Heart left ventricle (tissue), 16 donors: ENCODE measurements around the gene SLC34A3. TPM values are rescaled to one million over a fixed set of nuclear protein-coding genes. Genes with fewer than 3 reads are reported as not detected.

Experiments
- ATAC-seq, 4 donors: fragments of 200-7000 bp; cut with Tn5 transposase; one replicate each; pipeline ENCODE4 v1.9.1; 2020 to 2022; ENCODE audit warnings: moderate library complexity in 4 of 4, mild to moderate bottlenecking in 3 of 4, moderate number of reproducible peaks in 1 of 4
- DNase-seq, 5 donors: peaks; one replicate each; pipeline ENCODE4 v3.0.0-alpha.2; 2020
- H3K27ac ChIP-seq, 12 donors: fragments of 200-600 bp; sonication (generic) in 4 of 12; one replicate each; pipeline versions ENCODE4 v1.5.0 to v1.8.0; 2016 to 2022; ENCODE audit warnings: mild to moderate bottlenecking in 2 of 12
- H3K27me3 ChIP-seq, 9 donors: fragments of 200-600 bp; sonication (generic) in 2 of 9; one replicate each; pipeline versions ENCODE4 v1.5.1 to v1.8.0; 2016 to 2022; ENCODE audit warnings: mild to moderate bottlenecking in 3 of 9
- H3K36me3 ChIP-seq, 9 donors: fragments of 200-600 bp; sonication (generic) in 2 of 9; one replicate each; pipeline versions ENCODE4 v1.5.0 to v1.8.0; 2018 to 2022; ENCODE audit warnings: mild to moderate bottlenecking in 2 of 9
- H3K4me1 ChIP-seq, 12 donors: fragments of 200-600 bp; sonication (generic) in 4 of 12; one replicate each; pipeline versions ENCODE4 v1.5.0 to v1.8.0; 2016 to 2022; ENCODE audit warnings: mild to moderate bottlenecking in 3 of 12
- H3K4me3 ChIP-seq, 12 donors: fragments of 200-600 bp; sonication (generic) in 4 of 12; one replicate each; pipeline versions ENCODE4 v1.5.0 to v1.8.0; 2017 to 2022; ENCODE audit warnings: mild to moderate bottlenecking in 9 of 12, moderate library complexity in 4 of 12
- H3K9me3 ChIP-seq, 12 donors: fragments of 200-600 bp; sonication (generic) in 4 of 12; one replicate each; pipeline versions ENCODE4 v1.5.0 to v1.8.0; 2016 to 2022; ENCODE audit warnings: mild to moderate bottlenecking in 1 of 12
- CTCF ChIP-seq, 12 donors: fragments of 200-600 bp; sonication (generic) in 4 of 12; IDR thresholded peaks; one replicate each; pipeline versions ENCODE4 v1.5.0 to v1.8.0; 2018 to 2022; ENCODE audit warnings: antibody characterized with exemption in 12 of 12, mild to moderate bottlenecking in 5 of 12
- POLR2A ChIP-seq, 2 donors: fragments of 450-650 bp; IDR thresholded peaks; one replicate each; pipeline ENCODE4 v1.6.1; 2017; ENCODE audit warnings: antibody characterized with exemption in 2 of 2, mild to moderate bottlenecking in 2 of 2, moderate library complexity in 2 of 2
- WGBS, 4 donors: extraction: QIAGEN DNeasy Blood & Tissue Kit in 2 of 4; methylation state at CpG; one replicate each; pipeline versions ENCODE4 v1.1.5 to v1.1.7; 2013 to 2018; 5-methylcytosine and 5-hydroxymethylcytosine counted together
- intact Hi-C, 10 donors: fragments of 100-400 bp; cut with DNase I; formaldehyde crosslinking; loops; one replicate each; pipeline versions ENCODE4 v1.11.1 to v1.14.2; 2022
- long read RNA-seq, 3 donors: library from polyadenylated mRNA; unstranded; transcript quantifications; one replicate each; pipeline ENCODE4 v2.0.0, GENCODE V29; 2020 to 2021
- polyA plus RNA-seq, 2 donors: library from polyadenylated mRNA; stranded (reverse); fragments of 200-250 nt; gene quantifications; one replicate each; pipeline ENCODE4 v1.2.3, GENCODE V29; 2013
- total RNA-seq, 9 donors: library from RNA; depleted of rRNA in 2 of 9; stranded (reverse); fragments of >200 nt in 2 of 9; fragmentation: NEBNext Ultra II Directional in 3 of 9; extraction: Animal tissue kit (Norgen Biotek cat#: 25700) in 3 of 9; gene quantifications; one replicate each; pipeline versions ENCODE4 v1.1.0 to v1.2.4, GENCODE V29; 2016 to 2023
- donor health status: ischemic (EF 13 %, LVEDD 7.1; RV severe dilation, severe dysfunction).
- donor health status: healthy with polysubstance abuse.
- donor health status: DM: no; HTN: yes; CAD: no.
- donor health status: DM: no; HTN: no; CAD: no.
- donor health status: ischemic (EF 25% LVEDD 6.9; RV normal size, moderate dysfunction).
- donor health status: ischemic (EF 25% LVEDD 5.7; RV mildly dilated, moderate dysfunction).
- donor health status: healthy.
- donor health status: DM: yes; HTN: yes; CAD: no.
- donor health status: ischemic (EF 35%, LVEDD 5.7; RV mildly dilated, moderate dysfunction).
- donor health status: nonischemic (EF 11% LVEDD 7.7; RV severe dilation, severe dysfunction).
- donor health status: DM: yes; HTN: yes; CAD: no.
- donor health status: PGD.
- donor health status: ischemic (EF 29% LVEDD 5.4; RV normal size, mild dysfunction).
- donor health status: nonischemic (EF 23%, LVEDD 6.1; RV moderate dilation, normal function).

The SLC34A3 gene
- total RNA-seq: not detected
- polyA plus RNA-seq: not detected
- long read RNA-seq, donor 1: 0 reads
- long read RNA-seq, donor 2, partial matches to known transcripts: 0 of 3 reads
- long read RNA-seq, donor 2, other reads (novel, unspliced or antisense): 3 of 3 reads
- long read RNA-seq, donor 3: 0 reads

GRCh38 chr9:137230705-137231371 lies at the start of gene SLC34A3:
Gene SLC34A3 (plus strand): TSS chr9:137230901. CDS start chr9:137231703, 802 bp downstream.
- Histone ChIP-seq H3K27ac (no peak within 1 kb of the TSS), H3K27me3 (peaks cover 8 to 56% (median 38%) of the 10 kb centered on the region in 9 donors), H3K4me3 (no peak within 1 kb of the TSS), H3K4me1 (peaks cover 0 to 7% (median 2%) of the 10 kb centered on the region in 12 donors), H3K36me3 (no peaks in the 10 kb centered on the region), H3K9me3 (no peaks in the 10 kb centered on the region)
- intact Hi-C loops: loop anchor here in 1 of 10 donors (10.0 kb wide), 1 partner anchor 446 kb away; no protein-coding TSS in a partner anchor
- no peak for TF ChIP-seq CTCF (IDR thresholded peaks at IDR 0.05)
- TF ChIP-seq POLR2A (IDR thresholded peaks at IDR 0.05): no peak
- ATAC-seq (no peak), DNase-seq (no peak)
- WGBS, 4 donors: 52 to 62% (median 61%) methylated on average over 9 to 14 of the region's 14 CpGs

- Histone ChIP-seq H3K27me3 (no peaks in the 10 kb centered on the region), H3K4me3 (no peak overlapping the region), H3K9me3 (no peaks in the 10 kb centered on the region), H3K36me3 (peaks cover 0 to 94% (median 68%) of the 10 kb centered on the region in 9 donors), H3K27ac (no peak overlapping the region), H3K4me1 (peaks cover 0 to 21% (median 7%) of the 10 kb centered on the region in 12 donors)
- no peak for TF ChIP-seq POLR2A (IDR thresholded peaks at IDR 0.05)
- no peak for TF ChIP-seq CTCF (IDR thresholded peaks at IDR 0.05)
- ATAC-seq: no peak
- WGBS, 4 donors: 90 to 96% (median 95%) methylated on average over 21 to 22 of the region's 22 CpGs
- intact Hi-C loops: loop anchor here in 4 of 10 donors (10.0 kb wide), 2 partner anchors 57 to 67 kb away; partner anchors contain the start of gene DPP7 (in 1 of the 4)
- no peak for DNase-seq
Observed at GRCh38 chr9:137181680-137182079, 49.0 kb upstream of the SLC34A3 start.

GRCh38 chr9:137182836-137183235 lies 47.9 kb upstream of the SLC34A3 start:
- no peak for ATAC-seq

More at GRCh38 chr9:137182836-137183235, 47.9 kb upstream of the SLC34A3 start:
- 86 to 96% (median 92%) methylated on average over 12 to 17 of the region's 17 CpGs for WGBS, 4 donors
- Histone ChIP-seq H3K9me3 (no peaks in the 10 kb centered on the region), H3K27ac (no peak overlapping the region), H3K36me3 (peaks cover 0 to 87% (median 64%) of the 10 kb centered on the region in 9 donors), H3K4me1 (peaks cover 7 to 33% (median 19%) of the 10 kb centered on the region in 12 donors), H3K27me3 (no peaks in the 10 kb centered on the region), H3K4me3 (no peak overlapping the region)
- TF ChIP-seq CTCF (IDR thresholded peaks at IDR 0.05): no peak
- TF ChIP-seq POLR2A (IDR thresholded peaks at IDR 0.05): no peak
- no peak for DNase-seq
- intact Hi-C loops: loop anchor here in 4 of 10 donors (10.0 kb wide), 2 partner anchors 58 to 68 kb away; partner anchors contain the start of gene DPP7 (in 1 of the 4)
